Adrenal gland (tissue), 12 donors: ENCODE measurements around the gene MBOAT7. TPM values are rescaled to one million over a fixed set of nuclear protein-coding genes. Genes with fewer than 3 reads are reported as not detected.
"Not testable (repeated sequence)": the region's sequence is repeated elsewhere in the genome, so short reads cannot be mapped to it uniquely, and the experiment has no call there.

Experiments used
- DNase-seq, 7 donors: peaks; one replicate each; pipeline ENCODE4 v3.0.0-alpha.2; 2019 to 2020
- H3K27ac ChIP-seq, 5 donors: fragments of 200-600 bp; sonication (generic) in 4 of 5; 1 replicate in 3 of 5; 2 replicates in 2 of 5; pipeline versions ENCODE4 v1.5.1 to v1.8.0; 2016 to 2020; ENCODE audit warnings: mild to moderate bottlenecking in 1 of 5
- H3K27me3 ChIP-seq: fragments of 200-600 bp; 2 replicates; pipeline ENCODE4 v1.8.0; 2021
- H3K36me3 ChIP-seq, 2 donors: fragments of 200-600 bp; replicated peaks in 1 of 2; 1 replicate in 1 of 2; 2 replicates in 1 of 2; pipeline versions ENCODE4 v1.5.1 to v1.8.0; 2018 to 2022
- H3K4me1 ChIP-seq, 2 donors: fragments of 200-600 bp; replicated peaks in 1 of 2; 1 replicate in 1 of 2; 2 replicates in 1 of 2; pipeline versions ENCODE4 v1.5.1 to v1.8.0; 2018 to 2021
- H3K4me3 ChIP-seq, 4 donors: fragments of 200-600 bp; sonication (generic) in 3 of 4; one replicate each; pipeline ENCODE4 v1.5.1; 2016 to 2018
- H3K9me3 ChIP-seq, 3 donors: fragments of 200-600 bp; sonication (generic) in 1 of 3; replicated peaks in 1 of 3; 1 replicate in 2 of 3; 2 replicates in 1 of 3; pipeline versions ENCODE4 v1.5.1 to v1.8.0; 2016 to 2021
- POLR2A ChIP-seq, 2 donors: fragments of 450-650 bp; IDR thresholded peaks; one replicate each; pipeline ENCODE4 v1.6.1; 2017; ENCODE audit warnings: antibody characterized with exemption in 2 of 2, mild to moderate bottlenecking in 2 of 2, moderate library complexity in 1 of 2
- WGBS, 4 donors: extraction: QIAGEN DNeasy Blood & Tissue Kit in 2 of 4; methylation state at CpG; one replicate each; pipeline versions ENCODE4 v1.1.5 to v1.1.7; 2013 to 2017; 5-methylcytosine and 5-hydroxymethylcytosine counted together
- intact Hi-C, 2 donors: fragments of 100-400 bp; cut with DNase I; formaldehyde crosslinking; loops; one replicate each; pipeline versions ENCODE4 v1.14.1 to v1.15.0; 2022 to 2023
- polyA plus RNA-seq, 3 donors: library from polyadenylated mRNA; stranded (reverse); fragments of 200-250 nt in 2 of 3; fragments of 350-450 nt in 1 of 3; fragmentation: Illumina TruSeq in 1 of 3; extraction: RNeasy Lipid Tissue Mini Kit (QIAGEN cat#74804) in 1 of 3; gene quantifications; one replicate each; pipeline ENCODE4 v1.2.3, GENCODE V29; 2013 to 2014
- total RNA-seq, 9 donors: library from RNA; depleted of rRNA in 4 of 9; stranded (reverse); fragments of >200 nt in 4 of 9; fragments of 120-200 nt in 1 of 9; fragmentation: NEBNext Ultra II Directional in 1 of 9; extraction: Animal tissue kit (Norgen Biotek cat#: 25700) in 1 of 9; gene quantifications; one replicate each; pipeline versions ENCODE4 v1.1.0 to v1.2.4, GENCODE V29; 2013 to 2023
- TF ChIP-seq, protein P1 (sequence below), 6 experiments: fragments of 450-650 bp in 4 of 6; fragments of 200-600 bp in 2 of 6; sonication (generic) in 1 of 6; IDR thresholded peaks; 1 replicate in 5 of 6; 2 replicates in 1 of 6; pipeline versions ENCODE4 v1.5.1 to v1.8.0; 2016 to 2021; ENCODE audit warnings: antibody characterized with exemption in 6 of 6, mild to moderate bottlenecking in 2 of 6, moderate library complexity in 1 of 6
- donor health status: healthy with polysubstance abuse.
- donor health status: Bipolar disorder and iron deficiency.
- donor health status: DM: yes; HTN: yes; CAD: no.
- donor health status: DM: no; HTN: no; CAD: no.
- donor health status: DM: no; HTN: no; CAD: no.
- donor health status: DM: yes; HTN: yes; CAD: no.

Gene MBOAT7
- total and polyA plus RNA-seq, 12 donors: 98.0 to 670 (median 327) TPM

DNA sequence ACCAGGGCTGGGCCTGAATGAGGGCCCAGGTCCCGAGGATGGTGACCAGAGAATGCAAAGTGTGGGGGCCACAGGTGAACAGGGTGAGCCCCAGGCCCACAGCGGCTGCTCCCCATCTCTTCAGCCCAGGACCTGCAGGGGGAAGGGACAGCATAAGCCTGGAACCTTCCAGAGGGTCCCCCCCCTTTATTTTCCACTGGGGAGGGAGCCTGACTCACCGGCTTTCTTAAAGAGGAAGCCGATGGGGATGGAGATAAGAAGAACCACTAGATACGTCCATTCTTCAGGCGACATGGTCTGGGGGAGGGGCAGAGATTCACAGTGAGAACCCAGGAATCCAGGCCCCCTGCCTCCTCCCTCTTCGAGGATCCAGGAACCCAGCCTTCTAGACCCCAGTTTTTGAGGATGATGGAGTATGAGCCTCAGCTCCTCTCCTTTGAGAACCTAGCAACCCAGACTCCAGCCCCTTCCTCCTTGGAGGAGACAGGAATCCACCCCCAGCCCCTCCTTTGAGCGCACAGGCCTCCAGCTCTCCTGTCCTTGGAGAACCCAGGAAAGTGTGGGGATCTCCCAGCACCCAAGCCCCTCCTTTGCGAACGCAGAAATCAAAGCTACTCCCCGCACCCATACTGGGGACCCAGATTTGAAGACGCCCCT is 1.0 kb downstream of the MBOAT7 start:
- no peaks in the 10 kb centered on the region for H3K27me3 ChIP-seq
- peaks cover 0 to 19% of the 10 kb centered on the region in 2 donors for H3K36me3 ChIP-seq
- WGBS, 4 donors: 7 to 15% (median 11%) methylated on average over 8 to 12 of the region's 12 CpGs
- intact Hi-C loops: no loop called here
- peaks cover 32 to 34% of the 10 kb centered on the region in 2 donors for H3K4me1 ChIP-seq
- peak overlapping the region; percentile 91 to 100 (median 99) for H3K27ac ChIP-seq
- no peaks in the 10 kb centered on the region for H3K9me3 ChIP-seq
- H3K4me3 ChIP-seq: peak overlapping the region in 3 of 4 donors; percentile 57 to 81 (median 64)
- peak in 6 of 7 donors; percentile 71 to 90 (median 78) for DNase-seq
- TF ChIP-seq, protein P1, sequence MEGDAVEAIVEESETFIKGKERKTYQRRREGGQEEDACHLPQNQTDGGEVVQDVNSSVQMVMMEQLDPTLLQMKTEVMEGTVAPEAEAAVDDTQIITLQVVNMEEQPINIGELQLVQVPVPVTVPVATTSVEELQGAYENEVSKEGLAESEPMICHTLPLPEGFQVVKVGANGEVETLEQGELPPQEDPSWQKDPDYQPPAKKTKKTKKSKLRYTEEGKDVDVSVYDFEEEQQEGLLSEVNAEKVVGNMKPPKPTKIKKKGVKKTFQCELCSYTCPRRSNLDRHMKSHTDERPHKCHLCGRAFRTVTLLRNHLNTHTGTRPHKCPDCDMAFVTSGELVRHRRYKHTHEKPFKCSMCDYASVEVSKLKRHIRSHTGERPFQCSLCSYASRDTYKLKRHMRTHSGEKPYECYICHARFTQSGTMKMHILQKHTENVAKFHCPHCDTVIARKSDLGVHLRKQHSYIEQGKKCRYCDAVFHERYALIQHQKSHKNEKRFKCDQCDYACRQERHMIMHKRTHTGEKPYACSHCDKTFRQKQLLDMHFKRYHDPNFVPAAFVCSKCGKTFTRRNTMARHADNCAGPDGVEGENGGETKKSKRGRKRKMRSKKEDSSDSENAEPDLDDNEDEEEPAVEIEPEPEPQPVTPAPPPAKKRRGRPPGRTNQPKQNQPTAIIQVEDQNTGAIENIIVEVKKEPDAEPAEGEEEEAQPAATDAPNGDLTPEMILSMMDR (IDR thresholded peaks at IDR 0.05): no peak
- no peak for TF ChIP-seq POLR2A (IDR thresholded peaks at IDR 0.05)

DNA sequence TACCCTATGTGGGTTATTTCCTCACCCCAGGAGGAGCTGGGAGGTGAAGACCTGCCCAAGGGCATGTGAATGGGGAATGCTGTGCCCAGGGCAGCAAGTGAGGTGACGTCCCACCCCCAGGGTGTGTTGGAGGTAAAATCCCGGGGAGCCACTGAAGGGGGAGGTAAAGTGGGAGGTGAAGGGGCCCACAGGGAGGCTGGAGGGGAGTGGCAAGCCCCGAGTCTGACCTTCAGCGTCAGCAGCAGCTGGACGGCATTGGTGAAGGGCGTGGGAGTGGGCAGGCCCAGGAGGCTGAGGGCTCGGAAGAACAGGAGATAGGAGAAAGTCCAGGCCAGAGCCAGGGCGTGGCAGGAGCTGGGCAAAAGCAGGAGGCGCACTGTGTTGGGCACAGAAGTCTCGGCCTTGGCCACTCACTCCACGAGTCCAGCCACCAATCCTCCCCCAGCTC is 2.4 kb downstream of the MBOAT7 start:
- peaks cover 26 to 27% of the 10 kb centered on the region in 2 donors for H3K4me1 ChIP-seq
- intact Hi-C loops: no loop called here
- H3K9me3 ChIP-seq: no peaks in the 10 kb centered on the region
- peak overlapping the region; percentile 56 to 99 (median 83) for H3K27ac ChIP-seq
- TF ChIP-seq, protein P1 (IDR thresholded peaks at IDR 0.05): no peak
- TF ChIP-seq POLR2A (IDR thresholded peaks at IDR 0.05): peak; percentile 26 to 65
- H3K36me3 ChIP-seq: peaks cover 0 to 19% of the 10 kb centered on the region in 2 donors
- peak overlapping the region in 1 of 4 donors; percentile 81 for H3K4me3 ChIP-seq
- 47 to 62% (median 54%) methylated on average over 11 of the region's 11 CpGs for WGBS, 4 donors
- no peaks in the 10 kb centered on the region for H3K27me3 ChIP-seq
- DNase-seq: peak; percentile 65 to 92 (median 81)

DNA sequence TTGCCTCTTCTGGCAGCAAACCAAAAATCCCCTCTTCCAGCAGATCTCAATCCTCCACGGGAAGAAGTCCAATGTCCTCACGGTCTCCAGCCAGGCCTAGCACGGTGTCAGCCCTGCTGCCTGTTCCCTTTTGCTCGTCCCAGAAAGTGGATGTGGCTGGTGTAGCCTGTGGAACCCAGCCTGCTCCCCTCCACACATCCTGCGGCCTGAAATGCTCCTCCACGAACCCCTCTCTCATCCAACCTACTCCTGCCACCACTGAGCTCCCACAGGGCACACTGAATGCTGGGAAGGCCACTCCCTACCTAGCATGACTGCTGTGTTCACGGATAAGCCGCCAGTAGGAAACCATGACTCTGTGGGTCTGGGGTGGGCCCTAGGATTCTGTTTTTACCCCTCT is 3.0 kb downstream of the MBOAT7 start:
- H3K4me3 ChIP-seq: no peak overlapping the region
- H3K27ac ChIP-seq: peak overlapping the region in 4 of 5 donors; percentile 56 to 99 (median 84)
- TF ChIP-seq, protein P1 (IDR thresholded peaks at IDR 0.05): no peak
- TF ChIP-seq POLR2A (IDR thresholded peaks at IDR 0.05): no peak
- no peak for DNase-seq
- intact Hi-C loops: no loop called here
- H3K4me1 ChIP-seq: peaks cover 22% of the 10 kb centered on the region in 2 donors
- H3K27me3 ChIP-seq: no peaks in the 10 kb centered on the region
- whole genome bisulfite sequencing, 4 donors: 80 to 97% (median 90%) methylated on average over 5 to 8 of the region's 8 CpGs
- peaks cover 0 to 19% of the 10 kb centered on the region in 2 donors for H3K36me3 ChIP-seq
- H3K9me3 ChIP-seq: no peaks in the 10 kb centered on the region

DNA sequence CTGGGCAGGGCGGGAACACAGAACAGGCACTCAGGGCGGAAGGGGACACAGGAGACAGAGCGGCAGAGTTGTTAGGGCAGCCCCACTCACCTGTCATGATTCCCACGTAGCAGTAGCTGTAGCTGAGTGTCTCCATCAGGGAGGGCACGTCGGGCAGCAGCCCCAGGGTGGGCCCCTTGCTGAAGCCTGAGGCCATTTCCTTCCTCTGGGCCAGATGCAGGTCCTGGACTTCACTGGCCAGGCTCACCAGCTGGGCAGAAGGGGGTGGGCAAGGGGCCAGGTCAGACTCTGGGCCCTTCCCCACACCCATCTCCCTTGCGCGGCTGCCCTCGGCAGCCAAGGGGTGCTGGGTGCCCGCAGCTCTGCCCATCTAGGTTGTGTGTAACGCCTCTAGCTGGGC is 5.9 kb downstream of the MBOAT7 start:
- intact Hi-C loops: no loop called here
- 90 to 92% (median 91%) methylated on average over 2 to 11 of the region's 11 CpGs for WGBS, 4 donors

DNA sequence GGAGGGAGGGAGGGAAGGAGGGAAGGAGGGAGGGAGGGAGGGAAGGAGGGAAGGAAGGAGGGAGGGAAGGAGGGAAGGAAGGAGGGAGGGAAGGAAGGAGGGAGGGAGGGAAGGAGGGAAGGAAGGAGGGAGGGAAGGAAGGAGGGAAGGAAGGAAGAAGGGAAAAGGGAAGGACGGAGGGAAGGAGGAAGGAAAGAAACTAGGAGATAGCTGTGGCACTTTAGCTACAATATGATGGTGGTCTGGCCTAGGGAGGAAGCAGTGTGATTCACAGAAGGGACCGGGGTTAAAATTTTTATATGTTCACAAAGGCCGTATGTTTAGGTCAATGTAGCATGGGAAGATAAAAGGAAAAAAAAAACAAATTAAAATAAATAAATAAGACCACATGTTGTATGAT is 7.5 kb downstream of the MBOAT7 start:
- intact Hi-C loops, H3K4me1 ChIP-seq, H3K27me3 ChIP-seq, H3K27ac ChIP-seq, H3K9me3 ChIP-seq, DNase-seq, H3K4me3 ChIP-seq: not testable (repeated sequence)
- H3K36me3 ChIP-seq: peaks cover 0 to 46% of the 10 kb centered on the region in 2 donors
- WGBS, 4 donors: 90 to 96% (median 92%) methylated on average over 3 of the region's 3 CpGs

More for the DNA sequence above, 5.9 kb downstream of the MBOAT7 start:
- peaks cover 16 to 20% of the 10 kb centered on the region in 2 donors for H3K4me1 ChIP-seq
- peaks cover 0 to 41% of the 10 kb centered on the region in 2 donors for H3K36me3 ChIP-seq
- DNase-seq: no peak
- no peak overlapping the region for H3K27ac ChIP-seq
- no peak overlapping the region for H3K4me3 ChIP-seq
- H3K9me3 ChIP-seq: no peaks in the 10 kb centered on the region
- TF ChIP-seq, protein P1 (IDR thresholded peaks at IDR 0.05): no peak
- no peak for TF ChIP-seq POLR2A (IDR thresholded peaks at IDR 0.05)
- no peaks in the 10 kb centered on the region for H3K27me3 ChIP-seq
